Measurements from ENCODE around the gene ZNF554. TPM values are rescaled to one million over a fixed set of nuclear protein-coding genes. Genes with fewer than 3 reads are reported as not detected.
"Not testable (repeated sequence)": the region's sequence is repeated elsewhere in the genome, so short reads cannot be mapped to it uniquely, and the experiment has no call there.

ZNF554 gene
- total and polyA plus RNA-seq, 5 donors from 2014 or later, result 1.8 to 6.1 (median 3.3) TPM

DNA sequence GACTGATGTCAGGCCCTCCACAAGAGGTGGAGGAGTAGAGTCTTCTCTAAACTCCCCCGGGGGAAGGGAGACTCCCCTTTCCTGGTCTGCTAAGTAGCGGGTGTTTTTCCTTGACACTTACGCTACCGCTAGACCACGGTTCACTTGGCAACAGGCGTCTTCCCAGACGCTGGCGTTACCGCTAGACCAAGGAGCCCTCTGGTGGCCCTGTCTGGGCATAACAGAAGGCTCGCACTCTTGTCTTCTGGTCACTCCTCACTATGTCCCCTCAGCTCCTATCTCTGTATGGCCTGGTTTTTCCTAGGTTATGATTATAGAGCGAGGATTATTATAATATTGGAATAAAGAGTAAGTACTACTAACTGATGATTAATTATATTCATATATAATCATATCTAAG lies 52.5 kb downstream of the ZNF554 start:
- H3K4me3 ChIP-seq (ENCODE audit: low read depth, low read length); H3K27ac Mint-ChIP-seq; H3K27me3 Mint-ChIP-seq; H3K4me3 Mint-ChIP-seq; H3K27me3 ChIP-seq (ENCODE audit: control insufficient read depth, insufficient read depth, low read length); H3K36me3 Mint-ChIP-seq; ATAC-seq (ENCODE audit: low read depth in 2 of 2); H3K36me3 ChIP-seq (ENCODE audit: control insufficient read depth, insufficient read depth, low read length); H3K4me1 Mint-ChIP-seq; H3K9me3 Mint-ChIP-seq; DNase-seq; H3K9me3 ChIP-seq (ENCODE audit: control insufficient read depth in 2 of 2, low read length in 2 of 2); H3K27ac ChIP-seq (ENCODE audit: insufficient read depth, low read length, poor library complexity, severe bottlenecking); H3K4me1 ChIP-seq (ENCODE audit: control insufficient read depth, insufficient read depth, low read length, poor library complexity, severe bottlenecking): not testable (repeated sequence)

DNA sequence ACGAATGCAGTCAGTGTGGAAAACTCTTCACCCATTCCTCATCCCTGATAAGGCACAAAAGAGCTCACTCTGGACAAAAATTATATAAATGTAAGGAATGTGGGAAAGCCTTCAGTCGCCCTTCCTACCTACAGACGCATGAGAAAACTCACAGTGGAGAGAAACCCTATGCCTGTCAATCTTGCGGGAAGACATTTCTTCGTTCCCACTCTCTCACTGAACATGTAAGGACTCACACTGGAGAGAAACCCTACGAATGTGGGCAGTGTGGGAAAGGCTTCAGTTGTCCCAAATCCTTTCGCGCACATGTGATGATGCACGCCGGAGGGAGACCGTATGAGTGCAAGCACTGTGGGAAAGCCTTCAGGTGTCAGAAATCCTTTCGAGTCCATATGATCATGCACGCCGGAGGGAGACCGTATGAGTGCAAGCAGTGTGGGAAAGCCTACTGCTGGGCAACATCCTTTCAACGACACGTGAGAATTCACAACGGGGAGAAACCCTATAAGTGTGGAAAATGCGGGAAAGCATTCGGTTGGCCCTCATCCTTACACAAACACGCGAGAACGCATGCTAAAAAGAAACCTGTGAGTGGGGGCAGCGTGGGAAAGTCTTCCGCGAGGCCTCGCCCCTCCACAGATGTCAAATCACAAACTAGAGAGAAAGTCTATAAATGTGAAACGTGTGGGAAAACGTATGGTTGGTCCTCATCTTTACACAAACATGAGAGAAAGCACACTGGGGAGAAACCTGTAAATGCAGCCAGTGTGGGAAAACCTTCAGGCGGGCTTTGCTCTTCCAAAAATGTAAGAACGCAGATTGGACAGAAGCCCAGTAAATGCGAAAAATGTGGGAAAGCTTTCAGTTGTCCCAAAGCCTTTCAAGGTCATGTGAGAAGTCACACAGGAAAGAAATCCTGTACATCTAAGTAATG lies 58.0 kb downstream of the ZNF554 start:
- no peak overlapping the region for H3K27ac Mint-ChIP-seq
- Histone ChIP-seq H3K36me3 (ENCODE audit: control insufficient read depth, insufficient read depth, low read length) (no peaks in the 10 kb centered on the region), H3K9me3 (ENCODE audit: control insufficient read depth in 2 of 2, low read length in 2 of 2) (peaks cover 16 to 21% of the 10 kb centered on the region in 2 experiments), H3K4me1 (ENCODE audit: control insufficient read depth, insufficient read depth, low read length, poor library complexity, severe bottlenecking) (no peaks in the 10 kb centered on the region), H3K27ac (ENCODE audit: insufficient read depth, low read length, poor library complexity, severe bottlenecking) (no peak overlapping the region), H3K27me3 (ENCODE audit: control insufficient read depth, insufficient read depth, low read length) (no peaks in the 10 kb centered on the region), H3K4me3 (ENCODE audit: low read depth, low read length) (no peak overlapping the region)
- H3K9me3 Mint-ChIP-seq, result peaks cover 0 to 25% (median 4%) of the 10 kb centered on the region in 7 donors
- H3K4me3 Mint-ChIP-seq, result no peak overlapping the region
- ATAC-seq (ENCODE audit: low read depth in 2 of 2) (no peak), DNase-seq (no peak)
- no peaks in the 10 kb centered on the region for H3K36me3 Mint-ChIP-seq
- no peaks in the 10 kb centered on the region for H3K27me3 Mint-ChIP-seq
- no peaks in the 10 kb centered on the region for H3K4me1 Mint-ChIP-seq

DNA sequence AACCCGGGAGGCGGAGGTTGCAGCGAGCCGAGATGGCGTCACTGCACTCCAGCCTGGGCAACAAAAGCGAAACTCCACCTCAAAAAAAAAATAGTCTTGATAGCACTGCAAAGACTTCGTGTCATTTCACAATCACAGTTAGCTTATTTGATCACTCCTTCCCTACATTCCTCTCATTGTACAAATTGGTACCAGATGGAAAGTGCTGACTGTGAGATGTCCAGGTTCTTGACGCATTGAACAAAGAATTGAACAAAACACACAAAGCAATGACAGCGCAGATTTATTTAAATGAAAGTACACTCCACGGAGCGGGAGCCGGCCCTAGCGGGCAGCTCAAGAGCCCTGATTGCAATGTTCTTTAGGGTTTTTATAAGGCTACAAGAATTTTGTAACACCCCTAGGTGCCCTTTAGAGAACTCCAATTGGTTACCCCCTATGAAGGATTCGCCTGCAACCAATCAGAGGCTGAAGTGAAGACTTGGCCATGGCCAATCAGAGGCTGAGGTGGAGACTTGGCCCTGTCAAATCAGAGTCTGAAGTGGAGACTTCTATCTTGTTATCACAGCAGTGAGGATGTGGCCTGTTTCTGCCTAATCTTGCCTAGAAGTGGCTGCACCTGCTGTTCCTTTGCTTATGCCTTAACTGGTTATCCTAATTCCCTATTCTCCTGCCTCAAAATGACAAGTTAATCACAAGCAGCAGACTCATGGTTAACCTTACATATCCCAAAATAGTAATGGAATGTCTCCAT lies 64.2 kb downstream of the ZNF554 start:
- H3K4me1 ChIP-seq (ENCODE audit: control insufficient read depth, insufficient read depth, low read length, poor library complexity, severe bottlenecking), result peaks cover 5% of the 10 kb centered on the region
- peaks cover 0 to 6% of the 10 kb centered on the region in 2 experiments for H3K9me3 ChIP-seq (ENCODE audit: control insufficient read depth in 2 of 2, low read length in 2 of 2)
- Mint-ChIP-seq H3K27me3 (no peaks in the 10 kb centered on the region), H3K4me1 (peaks cover 0 to 9% (median 2%) of the 10 kb centered on the region in 4 donors), H3K36me3 (no peaks in the 10 kb centered on the region), H3K27ac (no peak overlapping the region), H3K9me3 (peaks cover 0 to 7% (median 0%) of the 10 kb centered on the region in 7 donors), H3K4me3 (no peak overlapping the region)
- DNase-seq (no peak), ATAC-seq (ENCODE audit: low read depth in 2 of 2) (no peak)
- no peak overlapping the region for H3K4me3 ChIP-seq (ENCODE audit: low read depth, low read length)
- no peaks in the 10 kb centered on the region for H3K27me3 ChIP-seq (ENCODE audit: control insufficient read depth, insufficient read depth, low read length)
- no peak overlapping the region for H3K27ac ChIP-seq (ENCODE audit: insufficient read depth, low read length, poor library complexity, severe bottlenecking)
- H3K36me3 ChIP-seq (ENCODE audit: control insufficient read depth, insufficient read depth, low read length), result no peaks in the 10 kb centered on the region

GRCh38 chr19:2885736-2886135 lies 66.1 kb downstream of the ZNF554 start:
- Histone ChIP-seq H3K36me3 (ENCODE audit: control insufficient read depth, insufficient read depth, low read length) (no peaks in the 10 kb centered on the region), H3K27me3 (ENCODE audit: control insufficient read depth, insufficient read depth, low read length) (no peaks in the 10 kb centered on the region), H3K4me1 (ENCODE audit: control insufficient read depth, insufficient read depth, low read length, poor library complexity, severe bottlenecking) (peaks cover 5% of the 10 kb centered on the region), H3K4me3 (ENCODE audit: low read depth, low read length) (no peak overlapping the region), H3K9me3 (ENCODE audit: control insufficient read depth in 2 of 2, low read length in 2 of 2) (no peaks in the 10 kb centered on the region), H3K27ac (ENCODE audit: insufficient read depth, low read length, poor library complexity, severe bottlenecking) (no peak overlapping the region)
- Mint-ChIP-seq H3K27ac (no peak overlapping the region), H3K9me3 (no peaks in the 10 kb centered on the region), H3K27me3 (no peaks in the 10 kb centered on the region), H3K4me3 (no peak overlapping the region), H3K36me3 (no peaks in the 10 kb centered on the region), H3K4me1 (peaks cover 0 to 9% (median 3%) of the 10 kb centered on the region in 4 donors)
- ATAC-seq (ENCODE audit: low read depth in 2 of 2) (no peak), DNase-seq (no peak)

Other genes with a start within 250 kb of the ZNF554 start
- gene GNG7, start 117.2 kb upstream of the ZNF554 start, total RNA-seq, result 1.4 TPM
- gene GNG7, start 117.2 kb upstream of the ZNF554 start, polyA plus RNA-seq, result 1 to 10 TPM in 3 of 4 donors, under 1 TPM in 1; 0.65 to 1.6 (median 1.1) TPM
- not detected for gene DIRAS1, start 98.5 kb upstream of the ZNF554 start, total RNA-seq
- gene DIRAS1, start 98.5 kb upstream of the ZNF554 start, polyA plus RNA-seq, result not detected
- gene SLC39A3, start 79.9 kb upstream of the ZNF554 start, total RNA-seq, result 14.6 TPM
- gene SLC39A3, start 79.9 kb upstream of the ZNF554 start, polyA plus RNA-seq, result 10 to 100 TPM; 35.1 to 41.8 (median 36.9) TPM
- gene SGTA, start 36.6 kb upstream of the ZNF554 start, total RNA-seq, result 35.7 TPM
- 10 to 100 TPM; 28.2 to 35.3 (median 31.5) TPM for gene SGTA, start 36.6 kb upstream of the ZNF554 start, polyA plus RNA-seq
- 26.5 TPM for gene THOP1, start 34.4 kb upstream of the ZNF554 start, total RNA-seq
- gene THOP1, start 34.4 kb upstream of the ZNF554 start, polyA plus RNA-seq, result 10 to 100 TPM; 20.0 to 28.0 (median 23.3) TPM
- 3.0 TPM for gene ZNF555, start 21.6 kb downstream of the ZNF554 start, total RNA-seq
- 1 to 10 TPM; 2.0 to 7.3 (median 7.1) TPM for gene ZNF555, start 21.6 kb downstream of the ZNF554 start, polyA plus RNA-seq
- gene ZNF556, start 47.5 kb downstream of the ZNF554 start, total RNA-seq, result not detected
- gene ZNF556, start 47.5 kb downstream of the ZNF554 start, polyA plus RNA-seq, result not detected
- 3.0 TPM for gene ZNF57, start 81.1 kb downstream of the ZNF554 start, total RNA-seq
- gene ZNF57, start 81.1 kb downstream of the ZNF554 start, polyA plus RNA-seq, result 1 to 10 TPM; 3.2 to 7.6 (median 4.7) TPM
- 2.4 TPM for gene ZNF77, start 125.1 kb downstream of the ZNF554 start, total RNA-seq
- 1 to 10 TPM in 3 of 4 donors, under 1 TPM in 1; 0.48 to 3.0 (median 2.3) TPM for gene ZNF77, start 125.1 kb downstream of the ZNF554 start, polyA plus RNA-seq
- not detected for gene TLE6, start 157.7 kb downstream of the ZNF554 start, total RNA-seq
- gene TLE6, start 157.7 kb downstream of the ZNF554 start, polyA plus RNA-seq, result not detected
- 9.3 TPM for gene TLE2, start 209.4 kb downstream of the ZNF554 start, total RNA-seq
- 1 to 10 TPM; 3.1 to 4.5 (median 3.9) TPM for gene TLE2, start 209.4 kb downstream of the ZNF554 start, polyA plus RNA-seq
- gene TLE5, start 242.6 kb downstream of the ZNF554 start, total RNA-seq, result 1,009 TPM
- gene TLE5, start 242.6 kb downstream of the ZNF554 start, polyA plus RNA-seq, result 100 to 1,000 TPM; 608 to 773 (median 661) TPM